SK-N-SH treated with all-trans-retinoic acid at 6 μM for 48 hours (cell line): ENCODE results near the gene LAG3.

ENCODE experiments used
- ATAC-seq: fragments of 200-7000 bp; cut with Tn5 transposase; 3 replicates; pipeline ENCODE4 v1.9.1; 2020; ENCODE audit warnings: mild to moderate bottlenecking, moderate library complexity
- ARNTL ChIP-seq: fragments of 450-650 bp; formaldehyde crosslinking; IDR thresholded peaks from 2 replicates; pipeline ENCODE4 v1.5.0; 2020; ENCODE audit warnings: low read depth, mild to moderate bottlenecking, moderate library complexity, borderline replicate concordance
- BACH2 ChIP-seq: fragments of 250-450 bp; sonication (Bioruptor Pico); IDR thresholded peaks from 2 replicates; pipeline ENCODE4 v1.9.0; 2021; ENCODE audit warnings: mild to moderate bottlenecking, borderline replicate concordance
- CSDC2 ChIP-seq: fragments of 250-450 bp; sonication (Bioruptor Pico); IDR thresholded peaks from 2 replicates; pipeline ENCODE4 v1.5.0; 2020; ENCODE audit warnings: mild to moderate bottlenecking, moderate library complexity
- CSRNP3 ChIP-seq: fragments of 250-450 bp; sonication (Bioruptor Pico); IDR thresholded peaks from 2 replicates; pipeline ENCODE4 v1.5.1; 2021; ENCODE audit warnings: mild to moderate bottlenecking, moderate library complexity
- ESRRG ChIP-seq: fragments of 250-450 bp; sonication (Bioruptor Pico); IDR thresholded peaks from 2 replicates; pipeline ENCODE4 v1.6.1; 2021; ENCODE audit warnings: mild to moderate bottlenecking
- GLIS3 ChIP-seq: fragments of 250-450 bp; sonication (Bioruptor Pico); IDR thresholded peaks from 2 replicates; pipeline ENCODE4 v1.5.0; 2020; ENCODE audit warnings: mild to moderate bottlenecking, moderate library complexity
- ISL1 ChIP-seq: fragments of 250-450 bp; sonication (Bioruptor Pico); IDR thresholded peaks from 2 replicates; pipeline ENCODE4 v2.1.2; 2022; ENCODE audit warnings: mild to moderate bottlenecking, moderate library complexity
- OSR1 ChIP-seq: fragments of 250-450 bp; sonication (Bioruptor Pico); IDR thresholded peaks from 2 replicates; pipeline ENCODE4 v1.8.0; 2022; ENCODE audit warnings: moderate library complexity, mild to moderate bottlenecking, inconsistent platforms
- PATZ1 ChIP-seq: fragments of 250-450 bp; sonication (Bioruptor Pico); IDR thresholded peaks from 2 replicates; pipeline ENCODE4 v1.8.0; 2020; ENCODE audit warnings: mild to moderate bottlenecking, moderate library complexity, borderline replicate concordance
- PPARA ChIP-seq: fragments of 250-450 bp; sonication (Bioruptor Pico); IDR thresholded peaks from 2 replicates; pipeline ENCODE4 v1.5.0; 2020; ENCODE audit warnings: mild to moderate bottlenecking, borderline replicate concordance
- RARB ChIP-seq: fragments of 250-450 bp; sonication (Bioruptor Pico); IDR thresholded peaks from 2 replicates; pipeline ENCODE4 v1.8.0; 2021; ENCODE audit warnings: mild to moderate bottlenecking, moderate library complexity
- TCF4 ChIP-seq: fragments of 250-450 bp; sonication (Bioruptor Pico); IDR thresholded peaks from 2 replicates; pipeline ENCODE4 v1.8.0; 2021; ENCODE audit warnings: mild to moderate bottlenecking, moderate library complexity, borderline replicate concordance
- TOX ChIP-seq: fragments of 250-450 bp; sonication (Bioruptor Pico); IDR thresholded peaks from 2 replicates; pipeline ENCODE4 v1.8.0; 2021; ENCODE audit warnings: mild to moderate bottlenecking, moderate library complexity, borderline replicate concordance
- ZC3H10 ChIP-seq: fragments of 250-450 bp; sonication (Bioruptor Pico); IDR thresholded peaks from 2 replicates; pipeline ENCODE4 v1.5.1; 2021; ENCODE audit warnings: mild to moderate bottlenecking, moderate library complexity
- ZFP3 ChIP-seq: fragments of 250-450 bp; sonication (Bioruptor Pico); IDR thresholded peaks from 2 replicates; pipeline ENCODE4 v1.5.0; 2020; ENCODE audit warnings: mild to moderate bottlenecking, moderate library complexity
- ZFP30 ChIP-seq: fragments of 450-650 bp; formaldehyde crosslinking; IDR thresholded peaks from 2 replicates; pipeline ENCODE4 v1.5.0; 2022; ENCODE audit warnings: mild to moderate bottlenecking, moderate library complexity
- ZNF565 ChIP-seq: fragments of 450-650 bp; formaldehyde crosslinking; conservative IDR thresholded peaks from 2 replicates; pipeline ENCODE4 v1.5.0; 2020; ENCODE audit warnings: low read depth, mild to moderate bottlenecking, moderate library complexity
- ZNF70 ChIP-seq: fragments of 450-650 bp; formaldehyde crosslinking; IDR thresholded peaks from 2 replicates; pipeline ENCODE4 v1.5.0; 2020; ENCODE audit warnings: mild to moderate bottlenecking, moderate library complexity
- TF ChIP-seq, protein P1 (sequence below): fragments of 250-450 bp; sonication (Bioruptor Pico); IDR thresholded peaks from 2 replicates; pipeline ENCODE4 v1.5.1; 2020; ENCODE audit warnings: low read depth, mild to moderate bottlenecking, moderate library complexity
- TF ChIP-seq, protein P2 (sequence below): fragments of 250-450 bp; sonication (Bioruptor Pico); IDR thresholded peaks from 2 replicates; pipeline ENCODE4 v1.5.0; 2020; ENCODE audit warnings: mild to moderate bottlenecking, moderate library complexity
- TF ChIP-seq, protein P3 (sequence below): fragments of 250-450 bp; sonication (Bioruptor Pico); IDR thresholded peaks from 2 replicates; pipeline ENCODE4 v1.8.0; 2021; ENCODE audit warnings: low read depth, mild to moderate bottlenecking, moderate library complexity, borderline replicate concordance

The LAG3 gene

GRCh38 chr12:6807170-6807569 lies 34.9 kb downstream of the LAG3 start:
- TF ChIP-seq GLIS3 (CRISPR knock-in tag), result no peak
- no peak for ATAC-seq

DNA sequence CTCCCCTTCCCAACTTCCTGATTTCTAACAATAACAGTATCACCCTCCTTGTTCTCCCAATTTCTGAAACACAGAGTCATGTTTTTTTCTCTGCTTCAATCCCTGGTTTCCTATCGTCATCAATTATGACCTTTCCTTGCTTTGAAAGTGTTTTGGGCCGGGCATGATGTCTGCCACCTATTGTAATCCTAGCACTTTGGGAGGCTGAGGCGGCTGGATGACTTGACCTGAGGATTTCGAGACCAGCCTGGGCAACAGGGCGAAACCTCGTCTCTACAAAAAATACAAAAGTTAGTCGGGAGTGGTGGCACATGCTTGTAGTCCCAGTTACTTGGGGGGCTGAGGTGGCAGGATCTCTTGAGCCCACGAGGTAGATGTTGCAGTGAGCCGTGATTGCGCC lies 36.7 kb downstream of the LAG3 start:
- ATAC-seq, result no peak
- TF ChIP-seq ESRRG (CRISPR knock-in tag), result no peak
- TF ChIP-seq ARNTL (CRISPR knock-in tag), result no peak

GRCh38 chr12:6810758-6811157 lies 38.4 kb downstream of the LAG3 start:
- no peak for TF ChIP-seq OSR1 (CRISPR knock-in tag)
- no peak for TF ChIP-seq ZNF70 (CRISPR knock-in tag)
- no peak for TF ChIP-seq ZNF565 (CRISPR knock-in tag)
- TF ChIP-seq PPARA (CRISPR knock-in tag), result no peak
- TF ChIP-seq, protein P1, sequence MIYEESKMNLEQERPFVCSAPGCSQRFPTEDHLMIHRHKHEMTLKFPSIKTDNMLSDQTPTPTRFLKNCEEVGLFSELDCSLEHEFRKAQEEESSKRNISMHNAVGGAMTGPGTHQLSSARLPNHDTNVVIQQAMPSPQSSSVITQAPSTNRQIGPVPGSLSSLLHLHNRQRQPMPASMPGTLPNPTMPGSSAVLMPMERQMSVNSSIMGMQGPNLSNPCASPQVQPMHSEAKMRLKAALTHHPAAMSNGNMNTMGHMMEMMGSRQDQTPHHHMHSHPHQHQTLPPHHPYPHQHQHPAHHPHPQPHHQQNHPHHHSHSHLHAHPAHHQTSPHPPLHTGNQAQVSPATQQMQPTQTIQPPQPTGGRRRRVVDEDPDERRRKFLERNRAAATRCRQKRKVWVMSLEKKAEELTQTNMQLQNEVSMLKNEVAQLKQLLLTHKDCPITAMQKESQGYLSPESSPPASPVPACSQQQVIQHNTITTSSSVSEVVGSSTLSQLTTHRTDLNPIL (CRISPR knock-in tag), result no peak
- TF ChIP-seq, protein P2, sequence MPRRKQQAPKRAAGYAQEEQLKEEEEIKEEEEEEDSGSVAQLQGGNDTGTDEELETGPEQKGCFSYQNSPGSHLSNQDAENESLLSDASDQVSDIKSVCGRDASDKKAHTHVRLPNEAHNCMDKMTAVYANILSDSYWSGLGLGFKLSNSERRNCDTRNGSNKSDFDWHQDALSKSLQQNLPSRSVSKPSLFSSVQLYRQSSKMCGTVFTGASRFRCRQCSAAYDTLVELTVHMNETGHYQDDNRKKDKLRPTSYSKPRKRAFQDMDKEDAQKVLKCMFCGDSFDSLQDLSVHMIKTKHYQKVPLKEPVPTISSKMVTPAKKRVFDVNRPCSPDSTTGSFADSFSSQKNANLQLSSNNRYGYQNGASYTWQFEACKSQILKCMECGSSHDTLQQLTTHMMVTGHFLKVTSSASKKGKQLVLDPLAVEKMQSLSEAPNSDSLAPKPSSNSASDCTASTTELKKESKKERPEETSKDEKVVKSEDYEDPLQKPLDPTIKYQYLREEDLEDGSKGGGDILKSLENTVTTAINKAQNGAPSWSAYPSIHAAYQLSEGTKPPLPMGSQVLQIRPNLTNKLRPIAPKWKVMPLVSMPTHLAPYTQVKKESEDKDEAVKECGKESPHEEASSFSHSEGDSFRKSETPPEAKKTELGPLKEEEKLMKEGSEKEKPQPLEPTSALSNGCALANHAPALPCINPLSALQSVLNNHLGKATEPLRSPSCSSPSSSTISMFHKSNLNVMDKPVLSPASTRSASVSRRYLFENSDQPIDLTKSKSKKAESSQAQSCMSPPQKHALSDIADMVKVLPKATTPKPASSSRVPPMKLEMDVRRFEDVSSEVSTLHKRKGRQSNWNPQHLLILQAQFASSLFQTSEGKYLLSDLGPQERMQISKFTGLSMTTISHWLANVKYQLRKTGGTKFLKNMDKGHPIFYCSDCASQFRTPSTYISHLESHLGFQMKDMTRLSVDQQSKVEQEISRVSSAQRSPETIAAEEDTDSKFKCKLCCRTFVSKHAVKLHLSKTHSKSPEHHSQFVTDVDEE (CRISPR knock-in tag), result no peak
- no peak for TF ChIP-seq TOX (CRISPR knock-in tag)
- no peak for TF ChIP-seq ARNTL (CRISPR knock-in tag)
- TF ChIP-seq, protein P3, sequence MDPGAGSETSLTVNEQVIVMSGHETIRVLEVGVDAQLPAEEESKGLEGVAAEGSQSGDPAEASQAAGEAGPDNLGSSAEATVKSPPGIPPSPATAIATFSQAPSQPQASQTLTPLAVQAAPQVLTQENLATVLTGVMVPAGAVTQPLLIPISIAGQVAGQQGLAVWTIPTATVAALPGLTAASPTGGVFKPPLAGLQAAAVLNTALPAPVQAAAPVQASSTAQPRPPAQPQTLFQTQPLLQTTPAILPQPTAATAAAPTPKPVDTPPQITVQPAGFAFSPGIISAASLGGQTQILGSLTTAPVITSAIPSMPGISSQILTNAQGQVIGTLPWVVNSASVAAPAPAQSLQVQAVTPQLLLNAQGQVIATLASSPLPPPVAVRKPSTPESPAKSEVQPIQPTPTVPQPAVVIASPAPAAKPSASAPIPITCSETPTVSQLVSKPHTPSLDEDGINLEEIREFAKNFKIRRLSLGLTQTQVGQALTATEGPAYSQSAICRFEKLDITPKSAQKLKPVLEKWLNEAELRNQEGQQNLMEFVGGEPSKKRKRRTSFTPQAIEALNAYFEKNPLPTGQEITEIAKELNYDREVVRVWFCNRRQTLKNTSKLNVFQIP, result no peak
- TF ChIP-seq CSDC2 (CRISPR knock-in tag), result no peak
- TF ChIP-seq RARB (CRISPR knock-in tag), result no peak
- no peak for TF ChIP-seq ISL1 (CRISPR knock-in tag)
- TF ChIP-seq ESRRG (CRISPR knock-in tag), result no peak
- ATAC-seq, result peak; percentile 31; the same call in 2 of the 3 replicates

- TF ChIP-seq BACH2, result no peak
- TF ChIP-seq ZFP3 (CRISPR knock-in tag), result no peak
- no peak for TF ChIP-seq ZFP30 (CRISPR knock-in tag)
- no peak for TF ChIP-seq CSRNP3 (CRISPR knock-in tag)
- no peak for TF ChIP-seq ZC3H10 (CRISPR knock-in tag)
- TF ChIP-seq, protein P3, result no peak
- TF ChIP-seq ZNF565 (CRISPR knock-in tag), result no peak
- no peak for TF ChIP-seq RARB (CRISPR knock-in tag)
- TF ChIP-seq TOX (CRISPR knock-in tag), result no peak
- no peak for TF ChIP-seq ZNF70 (CRISPR knock-in tag)
- no peak for TF ChIP-seq ISL1 (CRISPR knock-in tag)
- TF ChIP-seq TCF4 (CRISPR knock-in tag), result no peak
- TF ChIP-seq PATZ1 (CRISPR knock-in tag), result no peak
- no peak for ATAC-seq
Measured at GRCh38 chr12:6813363-6813762, 41.0 kb downstream of the LAG3 start.
